Right lobe of liver (tissue), 6 donors: ENCODE data around the gene ZNF574. TPM values are rescaled to one million over a fixed set of nuclear protein-coding genes. Genes with fewer than 3 reads are reported as not detected.

ENCODE experiments used
- ATAC-seq, 4 donors: fragments of 200-7000 bp; cut with Tn5 transposase; one replicate each; pipeline ENCODE4 v1.9.1; 2020; ENCODE audit warnings: mild to moderate bottlenecking in 4 of 4, moderate library complexity in 4 of 4
- DNase-seq, 3 donors: peaks; one replicate each; pipeline ENCODE4 v3.0.0-alpha.2; 2020
- H3K27ac ChIP-seq, 3 donors: fragments of 200-600 bp; one replicate each; pipeline ENCODE4 v1.8.0; 2022
- H3K27me3 ChIP-seq, 2 donors: fragments of 200-600 bp; one replicate each; pipeline ENCODE4 v1.8.0; 2022
- H3K36me3 ChIP-seq, 4 donors: fragments of 200-600 bp; sonication (generic) in 1 of 4; one replicate each; pipeline versions ENCODE4 v1.5.1 to v1.8.0; 2017 to 2022; ENCODE audit warnings: control low read depth in 1 of 4
- H3K4me1 ChIP-seq, 4 donors: fragments of 200-600 bp; sonication (generic) in 1 of 4; one replicate each; pipeline versions ENCODE4 v1.5.1 to v1.8.0; 2017 to 2022; ENCODE audit warnings: control low read depth in 1 of 4
- H3K4me3 ChIP-seq, 3 donors: fragments of 200-600 bp; one replicate each; pipeline ENCODE4 v1.8.0; 2022
- H3K9me3 ChIP-seq, 4 donors: fragments of 200-600 bp; sonication (generic) in 1 of 4; one replicate each; pipeline versions ENCODE4 v1.5.1 to v1.8.0; 2017 to 2022; ENCODE audit warnings: control low read depth in 1 of 4
- CTCF ChIP-seq, 4 donors: fragments of 200-600 bp in 3 of 4; fragments of 450-650 bp in 1 of 4; IDR thresholded peaks; one replicate each; pipeline versions ENCODE4 v1.5.1 to v1.8.0; 2016 to 2022; ENCODE audit warnings: antibody characterized with exemption in 4 of 4, mild to moderate bottlenecking in 2 of 4
- POLR2A ChIP-seq: fragments of 450-650 bp; IDR thresholded peaks from one replicate; pipeline ENCODE4 v1.6.1; 2017; ENCODE audit warnings: antibody characterized with exemption, mild to moderate bottlenecking
- WGBS: methylation state at CpG from one replicate; pipeline ENCODE4 v1.1.6; 2018; ENCODE audit warnings: low coverage, low lambda C conversion rate; ENCODE audit not compliant: insufficient coverage; ENCODE audit errors: missing lambda C conversion rate; 5-methylcytosine and 5-hydroxymethylcytosine counted together
- intact Hi-C, 2 donors: fragments of 100-400 bp; cut with DNase I; formaldehyde crosslinking; loops; one replicate each; pipeline versions ENCODE4 v1.11.2 to v1.14.1; 2022
- total RNA-seq, 6 experiments: library from RNA; depleted of rRNA in 2 of 6; stranded (reverse); fragments of >200 nt in 2 of 6; fragmentation: NEBNext Ultra II Directional in 3 of 6; extraction: Animal tissue kit (Norgen Biotek cat#: 25700) in 3 of 6; gene quantifications; one replicate each; pipeline versions ENCODE4 v1.1.0 to v1.2.4, GENCODE V29; 2016 to 2023
- donor health status: DM: no; HTN: yes; CAD: no.
- donor health status: DM: no; HTN: no; CAD: no.
- donor health status: DM: no; HTN: no; CAD: no.
- donor health status: DM: no; HTN: yes; CAD: no.
- donor health status: DM: no; HTN: yes; CAD: no.

The ZNF574 gene
- total RNA-seq, 6 experiments from 2014 or later, result 4.3 to 5.8 (median 4.7) TPM

- ATAC-seq, result no peak
- peaks cover 0 to 5% (median 0%) of the 10 kb centered on the region in 4 donors for H3K4me1 ChIP-seq
- DNase-seq, result no peak
- H3K27ac ChIP-seq, result no peak overlapping the region
- intact Hi-C loops, result no loop called here
- H3K27me3 ChIP-seq, result no peaks in the 10 kb centered on the region
- H3K36me3 ChIP-seq, result peaks cover 0 to 26% (median 6%) of the 10 kb centered on the region in 4 donors
- no peak overlapping the region for H3K4me3 ChIP-seq
- TF ChIP-seq POLR2A, result no peak
- no peak for TF ChIP-seq CTCF (IDR thresholded peaks at IDR 0.05)
- H3K9me3 ChIP-seq, result no peaks in the 10 kb centered on the region
- whole genome bisulfite sequencing, result 97% methylated on average over 5 of the region's 5 CpGs
Observed at GRCh38 chr19:42083537-42083936, 7.6 kb downstream of the ZNF574 start.

- WGBS, result 70% methylated on average over 9 of the region's 9 CpGs
- peaks cover 0 to under 1% (median under 1%) of the 10 kb centered on the region in 4 donors for H3K36me3 ChIP-seq
- no peaks in the 10 kb centered on the region for H3K9me3 ChIP-seq
- DNase-seq, result no peak
- H3K4me1 ChIP-seq, result peaks cover 0 to 5% (median 0%) of the 10 kb centered on the region in 4 donors
- no peak overlapping the region for H3K27ac ChIP-seq
- H3K4me3 ChIP-seq, result no peak overlapping the region
- no peaks in the 10 kb centered on the region for H3K27me3 ChIP-seq
- TF ChIP-seq POLR2A (no peak), CTCF (IDR thresholded peaks at IDR 0.05) (no peak)
- ATAC-seq, result no peak
- intact Hi-C loops, result no loop called here
Observed at GRCh38 chr19:42086188-42086736, 10.3 kb downstream of the ZNF574 start.

DNA sequence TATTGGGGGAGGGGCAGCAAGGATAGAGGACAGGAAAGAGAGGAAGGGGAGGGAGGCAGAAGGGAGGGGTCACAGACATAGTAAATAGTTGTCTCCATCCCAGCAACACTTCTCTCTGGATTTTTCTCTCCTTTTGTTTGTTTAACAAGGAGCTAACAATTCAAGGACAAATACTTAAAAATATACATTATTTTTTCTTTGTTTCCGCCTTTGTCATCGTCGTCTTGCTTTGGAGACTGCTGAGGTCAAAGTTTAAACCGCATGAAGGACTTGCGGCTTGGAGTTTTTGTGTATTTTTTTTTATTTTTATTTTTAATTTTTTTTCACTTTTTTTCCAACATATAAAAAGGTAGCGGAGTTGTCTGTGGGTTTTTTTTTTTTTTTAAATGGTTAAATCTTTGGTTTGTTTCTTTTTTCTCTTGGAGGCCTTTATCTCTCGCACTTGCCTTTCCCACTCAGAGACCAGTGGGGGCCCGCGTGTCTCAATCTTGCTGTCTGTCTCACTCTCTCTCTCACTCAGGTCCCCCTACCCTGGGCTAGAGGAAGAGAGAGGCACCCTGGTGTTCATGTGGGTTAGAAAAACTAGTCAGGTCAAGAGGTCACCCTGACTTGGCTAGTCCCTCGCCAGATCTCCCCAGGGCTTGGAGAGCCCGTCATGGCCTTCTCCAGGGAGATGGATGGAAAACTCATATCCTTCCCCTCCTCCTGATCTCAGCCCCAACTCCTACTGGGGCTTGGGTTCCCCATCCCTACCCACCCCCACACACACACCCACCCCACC, 11.0 kb downstream of the ZNF574 start:
- H3K27ac ChIP-seq, result no peak overlapping the region

GRCh38 chr19:42088471-42089190, 12.7 kb downstream of the ZNF574 start:
- TF ChIP-seq CTCF (IDR thresholded peaks at IDR 0.05) (no peak), POLR2A (no peak)
- WGBS, result 33% methylated on average over 6 of the region's 18 CpGs
- Histone ChIP-seq H3K27me3 (no peaks in the 10 kb centered on the region), H3K4me1 (no peaks in the 10 kb centered on the region), H3K27ac (no peak overlapping the region), H3K36me3 (no peaks in the 10 kb centered on the region), H3K4me3 (no peak overlapping the region), H3K9me3 (no peaks in the 10 kb centered on the region)
- DNase-seq (no peak), ATAC-seq (peak; percentile 8 to 28 (median 17))
- intact Hi-C loops, result no loop called here

More for the DNA sequence above, 11.0 kb downstream of the ZNF574 start:
- Histone ChIP-seq H3K27me3 (no peaks in the 10 kb centered on the region), H3K4me3 (no peak overlapping the region), H3K36me3 (no peaks in the 10 kb centered on the region), H3K4me1 (peaks cover 0 to 2% (median 0%) of the 10 kb centered on the region in 4 donors), H3K9me3 (no peaks in the 10 kb centered on the region)
- no peak for ATAC-seq
- WGBS, result 77% methylated on average over 10 of the region's 11 CpGs
- no peak for DNase-seq
- TF ChIP-seq POLR2A, result no peak
- TF ChIP-seq CTCF (IDR thresholded peaks at IDR 0.05), result no peak
- intact Hi-C loops, result no loop called here
